HFF-Myc (cell line): ENCODE results near the gene EVC.
"Not testable (repeated sequence)": the region's sequence is repeated elsewhere in the genome, so short reads cannot be mapped to it uniquely, and the experiment has no call there.

Source experiments
- DNase-seq: peaks from one replicate; pipeline ENCODE4 v3.0.0-alpha.2; 2011; ENCODE audit warnings: low read depth; ENCODE audit errors: extremely low read depth
- H3K4me3 ChIP-seq: replicated peaks from 2 replicates; pipeline ENCODE4 v1.5.1; 2011; ENCODE audit warnings: low read depth, mild to moderate bottlenecking, control low read depth, low read length
- CTCF ChIP-seq: IDR thresholded peaks from 2 replicates; pipeline ENCODE4 v1.5.1; 2012; ENCODE audit warnings: mild to moderate bottlenecking, low read depth, low read length, control low read depth; ENCODE audit errors: missing control alignments

Gene EVC

GRCh38 chr4:5852523-5853202 lies 141.7 kb downstream of the EVC start:
- no peak overlapping the region for H3K4me3 ChIP-seq
- TF ChIP-seq CTCF = no peak
- DNase-seq = no peak

GRCh38 chr4:5854929-5855328 lies 143.9 kb downstream of the EVC start:
- no peak for TF ChIP-seq CTCF
- H3K4me3 ChIP-seq = no peak overlapping the region
- DNase-seq = no peak

- not testable (repeated sequence) for DNase-seq, H3K4me3 ChIP-seq
These were observed 145.4 kb downstream of the EVC start for GRCh38 chr4:5856362-5856761.

- H3K4me3 ChIP-seq = no peak overlapping the region
- no peak for DNase-seq
- no peak for TF ChIP-seq CTCF
These were observed 146.2 kb downstream of the EVC start for GRCh38 chr4:5857199-5857598.

- TF ChIP-seq CTCF = no peak
- H3K4me3 ChIP-seq = no peak overlapping the region
- DNase-seq = no peak
These were observed 147.2 kb downstream of the EVC start for GRCh38 chr4:5858020-5858769.

- H3K4me3 ChIP-seq = no peak overlapping the region
- no peak for TF ChIP-seq CTCF
- peak; percentile 51 for DNase-seq
These were observed 152.6 kb downstream of the EVC start for GRCh38 chr4:5863461-5864113.
